HCT116 (cell line): ENCODE measurements around the gene PIH1D1. TPM values are rescaled to one million over a fixed set of nuclear protein-coding genes. Genes with fewer than 3 reads are reported as not detected.

Experiments used
- ATAC-seq: fragments of 200-7000 bp; cut with Tn5 transposase; 2 replicates; pipeline ENCODE4 v1.9.1; 2020; ENCODE audit warnings: mild to moderate bottlenecking, moderate library complexity
- BruUV-seq: library from RNA; stranded (reverse); fragments of 400-500 nt; replicated peaks from 2 replicates; lab custom pipeline; 2021; lab: Mats Ljungman, UMichigan
- CTCF ChIA-PET: fragments of 300-600 bp; sonication (Branson Sonifier 250); formaldehyde crosslinking; loops from one replicate; lab custom pipeline; 2021; ENCODE audit warnings: antibody characterized with exemption; lab: Charles Lee
- POLR2A ChIA-PET: fragments of 300-600, 350-600 bp; sonication (Branson Sonifier 250); formaldehyde crosslinking; loops from one replicate; lab custom pipeline; 2021; ENCODE audit warnings: antibody characterized with exemption; lab: Charles Lee
- RAD21 ChIA-PET, 2 experiments: fragments of 300-600 bp; sonication (Branson Sonifier 250); formaldehyde crosslinking; loops; one replicate each; lab custom pipeline; 2023; ENCODE audit warnings: low total read pairs in 2 of 2; ENCODE audit not compliant: uncharacterized antibody in 2 of 2, unreplicated experiment in 2 of 2, low non-redundant PET in 1 of 2; lab: Charles Lee
- DNase-seq: peaks from one replicate; pipeline ENCODE4 v3.0.0-alpha.2; 2010; ENCODE audit warnings: low read depth, low spot score
- H2AFZ ChIP-seq: fragments of 200-600 bp; shearing (Covaris generic), sonication (generic); 2 replicates; pipeline ENCODE4 v1.6.1; 2017; ENCODE audit warnings: low read depth, mixed run types, mixed read lengths, antibody characterized with exemption, low read length; ENCODE audit not compliant: poor library complexity, severe bottlenecking
- H3K27ac ChIP-seq: 2 replicates; pipeline ENCODE4 v1.5.1; 2012; ENCODE audit warnings: low read depth, low read length
- H3K27me3 ChIP-seq: fragments of 200-600 bp; sonication (generic); 2 replicates; pipeline ENCODE4 v1.6.1; 2016; ENCODE audit warnings: mixed run types, low read length, mixed read lengths; ENCODE audit not compliant: insufficient read depth
- H3K36me3 ChIP-seq, 2 experiments: fragments of 200-500 bp in 1 of 2; fragments of 200-600 bp in 1 of 2; sonication (Bioruptor generic) in 1 of 2; sonication (generic) in 1 of 2; 2 replicates each; pipeline versions ENCODE4 v1.5.1 to v1.6.1; 2014 to 2016; ENCODE audit warnings: low read length in 2 of 2, inconsistent platforms in 1 of 2, mixed read lengths in 1 of 2, mixed run types in 1 of 2; ENCODE audit not compliant: insufficient read depth in 2 of 2, control insufficient read depth in 1 of 2
- H3K4me1 ChIP-seq, 2 experiments: fragments of 200-600 bp in 1 of 2; sonication (generic) in 1 of 2; 2 replicates each; pipeline versions ENCODE4 v1.5.1 to v1.6.1; 2012 to 2017; ENCODE audit warnings: low read length in 2 of 2, inconsistent platforms in 1 of 2, mild to moderate bottlenecking in 1 of 2, mixed read lengths in 1 of 2, mixed run types in 1 of 2, moderate library complexity in 1 of 2; ENCODE audit not compliant: insufficient read depth in 2 of 2, control insufficient read depth in 1 of 2
- H3K4me2 ChIP-seq: fragments of 200-600 bp; sonication (generic); 2 replicates; pipeline ENCODE4 v1.6.1; 2017; ENCODE audit warnings: mixed run types, low read length, mixed read lengths
- H3K4me3 ChIP-seq, 2 experiments: fragments of 200-600 bp in 1 of 2; sonication (generic) in 1 of 2; replicated peaks in 1 of 2; 2 replicates each; pipeline ENCODE4 v1.5.1; 2011 to 2016; ENCODE audit warnings: low read length in 2 of 2, control low read depth in 1 of 2, low read depth in 1 of 2, mild to moderate bottlenecking in 1 of 2, mixed read lengths in 1 of 2, mixed run types in 1 of 2
- H3K79me2 ChIP-seq: fragments of 200-600 bp; sonication (generic); 2 replicates; pipeline ENCODE4 v1.6.1; 2017; ENCODE audit warnings: mild to moderate bottlenecking, mixed run types, low read length, moderate library complexity, mixed read lengths; ENCODE audit not compliant: insufficient read depth
- H3K9ac ChIP-seq: fragments of 200-600 bp; sonication (generic); 2 replicates; pipeline ENCODE4 v1.6.1; 2016; ENCODE audit warnings: low read length, mixed read lengths
- H3K9me2 ChIP-seq: fragments of 200-600 bp; sonication (generic), shearing (Covaris generic); 2 replicates; pipeline ENCODE4 v1.6.1; 2017; ENCODE audit warnings: mixed run types, mild to moderate bottlenecking, moderate library complexity; ENCODE audit not compliant: insufficient read depth
- H3K9me3 ChIP-seq, 2 experiments: fragments of 200-500 bp in 1 of 2; fragments of 200-600 bp in 1 of 2; sonication (Bioruptor generic) in 1 of 2; sonication (generic) in 1 of 2; 2 replicates each; pipeline ENCODE4 v1.6.1; 2014 to 2017; ENCODE audit warnings: low read length in 2 of 2, mixed read lengths in 2 of 2, inconsistent platforms in 1 of 2, low read depth in 1 of 2, mild to moderate bottlenecking in 1 of 2, mixed run types in 1 of 2, moderate library complexity in 1 of 2; ENCODE audit not compliant: control insufficient read depth in 1 of 2, insufficient read depth in 1 of 2
- H4K20me1 ChIP-seq: fragments of 200-600 bp; sonication (generic), shearing (Covaris generic); 2 replicates; pipeline ENCODE4 v1.6.1; 2017; ENCODE audit warnings: mixed run types, mild to moderate bottlenecking, moderate library complexity; ENCODE audit not compliant: insufficient read depth
- CBX3 ChIP-seq: IDR thresholded peaks from 2 replicates; pipeline ENCODE4 v1.6.1; 2012; ENCODE audit warnings: low read depth
- EGR1 ChIP-seq: IDR thresholded peaks from 2 replicates; pipeline ENCODE4 v1.6.1; 2012; ENCODE audit warnings: low read depth
- ELF1 ChIP-seq: IDR thresholded peaks from 2 replicates; pipeline ENCODE4 v1.6.1; 2012; ENCODE audit warnings: low read depth, borderline replicate concordance
- POLR2A ChIP-seq: IDR thresholded peaks from 2 replicates; pipeline ENCODE4 v1.7.0; 2011; ENCODE audit warnings: borderline replicate concordance; ENCODE audit not compliant: insufficient read depth, insufficient read length; ENCODE audit errors: extremely low read depth
- RAD21 ChIP-seq: IDR thresholded peaks from 2 replicates; pipeline ENCODE4 v1.6.1; 2012; ENCODE audit warnings: low read depth, mild to moderate bottlenecking
- SP1 ChIP-seq: IDR thresholded peaks from 2 replicates; pipeline ENCODE4 v1.6.1; 2012; ENCODE audit warnings: low read depth
- SRF ChIP-seq: IDR thresholded peaks from 2 replicates; pipeline ENCODE4 v1.6.1; 2012; ENCODE audit warnings: low read depth
- ZNF274 ChIP-seq: fragments of 200-500 bp; sonication (Bioruptor generic); IDR thresholded peaks from 2 replicates; pipeline ENCODE4 v1.6.1; 2014; ENCODE audit warnings: mild to moderate bottlenecking, low read depth, low read length, inconsistent platforms
- intact Hi-C: fragments of 100-400 bp; cut with micrococcal nuclease; formaldehyde crosslinking; loops from 2 replicates; pipeline ENCODE4 v1.10.0; 2022
- total RNA-seq: library from RNA; stranded (reverse); gene quantifications from one replicate; pipeline ENCODE4 v1.2.1, GENCODE V29; 2021; ENCODE audit not compliant: unreplicated experiment
- TF ChIP-seq, protein P1 (sequence below): IDR thresholded peaks from 2 replicates; pipeline ENCODE4 v1.6.1; 2012
- TF ChIP-seq, protein P2 (sequence below): IDR thresholded peaks from 2 replicates; pipeline ENCODE4 v1.6.1; 2012; ENCODE audit warnings: low read depth

PIH1D1 gene
- total RNA-seq, 1 experiment from 2014 or later, result 152 TPM

DNA sequence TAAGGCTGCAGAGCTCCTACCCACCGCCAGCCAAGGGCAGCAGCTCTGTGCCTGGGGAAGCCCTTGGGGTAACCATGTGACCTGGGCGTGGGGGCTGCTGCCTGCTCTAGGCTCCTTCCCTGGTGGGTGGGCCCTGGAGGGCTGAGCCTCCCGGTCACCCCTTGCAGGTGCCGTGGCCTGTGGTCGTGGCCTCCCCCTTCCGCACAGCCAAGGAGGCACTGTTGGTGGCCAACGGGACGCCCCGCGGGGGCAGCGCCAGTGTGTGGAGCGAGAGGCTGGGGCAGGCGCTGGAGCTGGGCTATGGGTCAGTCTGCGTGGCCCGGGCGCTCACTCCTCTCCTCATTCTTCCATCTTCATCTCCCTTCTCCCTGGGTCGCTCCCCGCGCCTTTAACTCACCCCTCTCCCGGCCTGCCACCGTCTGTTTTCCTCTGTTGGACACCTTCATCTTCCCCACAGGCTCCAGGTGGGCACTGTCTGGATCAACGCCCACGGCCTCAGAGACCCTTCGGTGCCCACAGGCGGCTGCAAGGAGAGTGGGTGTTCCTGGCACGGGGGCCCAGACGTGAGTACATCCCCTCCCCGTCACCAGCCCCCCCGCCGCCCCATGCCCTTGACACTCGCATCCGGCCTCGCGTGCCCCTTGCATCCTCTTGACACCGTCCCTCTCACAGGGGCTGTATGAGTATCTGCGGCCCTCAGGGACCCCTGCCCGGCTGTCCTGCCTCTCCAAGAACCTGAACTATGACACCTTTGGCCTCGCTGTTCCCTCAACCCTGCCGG is 12.5 kb upstream of the PIH1D1 start:
- no peaks in the 10 kb centered on the region for H3K9me2 ChIP-seq
- H3K36me3 ChIP-seq, result no peaks in the 10 kb centered on the region
- no peaks in the 10 kb centered on the region for H3K27me3 ChIP-seq
- H2AFZ ChIP-seq, result no peak overlapping the region
- H3K27ac ChIP-seq, result no peak overlapping the region
- no peak for ATAC-seq
- H3K4me1 ChIP-seq, result peaks cover 7 to 11% of the 10 kb centered on the region in 2 experiments; a peak in 3 of 4 replicates
- POLR2A ChIA-PET, result no interaction called here
- no peaks in the 10 kb centered on the region for H3K79me2 ChIP-seq
- intact Hi-C loops, result no loop called here
- RAD21 ChIA-PET, result no interaction called here
- no peak overlapping the region for H3K9ac ChIP-seq
- TF ChIP-seq POLR2A (no peak), ELF1 (no peak), SRF (no peak), CBX3 (no peak), SP1 (no peak), EGR1 (no peak), ZNF274 (no peak), RAD21 (no peak)
- TF ChIP-seq, protein P1, sequence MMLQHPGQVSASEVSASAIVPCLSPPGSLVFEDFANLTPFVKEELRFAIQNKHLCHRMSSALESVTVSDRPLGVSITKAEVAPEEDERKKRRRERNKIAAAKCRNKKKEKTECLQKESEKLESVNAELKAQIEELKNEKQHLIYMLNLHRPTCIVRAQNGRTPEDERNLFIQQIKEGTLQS, result no peak
- TF ChIP-seq, protein P2, sequence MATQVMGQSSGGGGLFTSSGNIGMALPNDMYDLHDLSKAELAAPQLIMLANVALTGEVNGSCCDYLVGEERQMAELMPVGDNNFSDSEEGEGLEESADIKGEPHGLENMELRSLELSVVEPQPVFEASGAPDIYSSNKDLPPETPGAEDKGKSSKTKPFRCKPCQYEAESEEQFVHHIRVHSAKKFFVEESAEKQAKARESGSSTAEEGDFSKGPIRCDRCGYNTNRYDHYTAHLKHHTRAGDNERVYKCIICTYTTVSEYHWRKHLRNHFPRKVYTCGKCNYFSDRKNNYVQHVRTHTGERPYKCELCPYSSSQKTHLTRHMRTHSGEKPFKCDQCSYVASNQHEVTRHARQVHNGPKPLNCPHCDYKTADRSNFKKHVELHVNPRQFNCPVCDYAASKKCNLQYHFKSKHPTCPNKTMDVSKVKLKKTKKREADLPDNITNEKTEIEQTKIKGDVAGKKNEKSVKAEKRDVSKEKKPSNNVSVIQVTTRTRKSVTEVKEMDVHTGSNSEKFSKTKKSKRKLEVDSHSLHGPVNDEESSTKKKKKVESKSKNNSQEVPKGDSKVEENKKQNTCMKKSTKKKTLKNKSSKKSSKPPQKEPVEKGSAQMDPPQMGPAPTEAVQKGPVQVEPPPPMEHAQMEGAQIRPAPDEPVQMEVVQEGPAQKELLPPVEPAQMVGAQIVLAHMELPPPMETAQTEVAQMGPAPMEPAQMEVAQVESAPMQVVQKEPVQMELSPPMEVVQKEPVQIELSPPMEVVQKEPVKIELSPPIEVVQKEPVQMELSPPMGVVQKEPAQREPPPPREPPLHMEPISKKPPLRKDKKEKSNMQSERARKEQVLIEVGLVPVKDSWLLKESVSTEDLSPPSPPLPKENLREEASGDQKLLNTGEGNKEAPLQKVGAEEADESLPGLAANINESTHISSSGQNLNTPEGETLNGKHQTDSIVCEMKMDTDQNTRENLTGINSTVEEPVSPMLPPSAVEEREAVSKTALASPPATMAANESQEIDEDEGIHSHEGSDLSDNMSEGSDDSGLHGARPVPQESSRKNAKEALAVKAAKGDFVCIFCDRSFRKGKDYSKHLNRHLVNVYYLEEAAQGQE, result no peak
- no peak overlapping the region for H3K4me3 ChIP-seq
- no TSS peak for BruUV-seq
- DNase-seq, result no peak
- H3K9me3 ChIP-seq, result no peaks in the 10 kb centered on the region
- no peaks in the 10 kb centered on the region for H4K20me1 ChIP-seq
- CTCF ChIA-PET, result no interaction called here
- no peak overlapping the region for H3K4me2 ChIP-seq
